NCI-H345 (cell line): ENCODE results near the gene CFAP54.
"Not testable (repeated sequence)": the region's sequence is repeated elsewhere in the genome, so short reads cannot be mapped to it uniquely, and the experiment has no call there.

ENCODE experiments used
- DNase-seq: peaks from one replicate; lab custom pipeline; 2025; lab: John Stamatoyannopoulos, UW

The CFAP54 gene, protein sequence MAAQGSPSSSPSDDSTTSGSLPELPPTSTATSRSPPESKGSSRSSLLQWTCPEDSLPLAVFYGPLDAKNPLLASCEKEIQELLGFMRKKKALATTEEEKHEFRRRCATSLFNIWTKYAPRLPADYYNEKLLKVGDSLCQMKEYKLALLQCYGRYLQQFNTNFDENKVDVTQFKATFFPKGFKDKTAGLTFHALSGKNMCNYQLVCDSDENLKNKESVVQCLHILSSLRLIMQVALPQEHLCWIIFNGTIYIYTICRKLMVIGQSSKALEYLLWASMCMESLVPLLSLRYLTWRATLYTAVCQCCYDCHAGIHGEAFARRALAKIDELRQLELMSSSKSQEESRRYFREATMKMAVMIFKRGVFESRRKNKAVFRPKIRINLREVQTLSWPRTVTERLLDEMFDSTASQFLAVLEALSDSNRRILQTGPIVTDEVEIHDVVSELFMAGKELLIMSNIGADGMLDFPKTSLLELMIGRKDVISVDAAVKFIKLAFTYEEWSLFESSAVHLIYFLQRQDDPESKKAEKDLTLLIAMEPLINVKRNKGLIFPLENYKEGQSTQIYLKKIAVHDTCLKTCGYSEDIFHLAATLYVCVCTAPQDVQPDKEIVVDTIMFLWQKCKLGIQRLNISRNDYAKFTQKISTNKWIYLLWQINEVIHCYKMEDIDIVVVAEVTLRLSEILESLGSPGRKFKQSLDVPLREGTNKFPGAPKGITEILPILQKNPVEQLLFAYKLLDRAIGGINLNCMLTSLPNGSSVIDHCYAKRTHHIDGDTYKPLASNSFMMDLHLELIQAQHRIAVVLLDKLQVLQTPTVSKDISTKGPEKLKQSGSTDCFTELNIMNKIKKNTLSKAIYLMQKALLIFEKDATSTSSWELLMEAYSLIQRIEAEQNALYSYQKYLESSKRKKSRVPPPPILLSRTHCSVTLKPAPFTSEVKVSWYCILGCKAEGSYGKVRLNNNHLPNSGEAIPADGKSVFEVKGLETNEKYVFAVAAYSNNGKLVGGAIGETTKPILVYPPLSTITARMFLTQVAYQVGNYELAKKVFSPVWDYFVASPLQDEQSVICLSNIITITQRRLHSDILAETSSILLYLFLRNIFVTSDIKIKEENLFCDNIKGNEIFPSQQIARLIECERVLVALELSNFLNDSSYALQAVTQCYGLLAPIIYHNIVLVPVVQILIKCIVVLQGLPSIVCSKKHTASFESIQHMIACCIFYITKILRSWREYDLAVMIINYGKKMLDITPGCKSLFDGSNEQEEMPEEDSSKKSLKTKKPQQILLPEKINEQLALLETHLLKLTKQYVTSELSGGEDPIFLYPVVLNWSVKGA (N-terminal part only)

DNA sequence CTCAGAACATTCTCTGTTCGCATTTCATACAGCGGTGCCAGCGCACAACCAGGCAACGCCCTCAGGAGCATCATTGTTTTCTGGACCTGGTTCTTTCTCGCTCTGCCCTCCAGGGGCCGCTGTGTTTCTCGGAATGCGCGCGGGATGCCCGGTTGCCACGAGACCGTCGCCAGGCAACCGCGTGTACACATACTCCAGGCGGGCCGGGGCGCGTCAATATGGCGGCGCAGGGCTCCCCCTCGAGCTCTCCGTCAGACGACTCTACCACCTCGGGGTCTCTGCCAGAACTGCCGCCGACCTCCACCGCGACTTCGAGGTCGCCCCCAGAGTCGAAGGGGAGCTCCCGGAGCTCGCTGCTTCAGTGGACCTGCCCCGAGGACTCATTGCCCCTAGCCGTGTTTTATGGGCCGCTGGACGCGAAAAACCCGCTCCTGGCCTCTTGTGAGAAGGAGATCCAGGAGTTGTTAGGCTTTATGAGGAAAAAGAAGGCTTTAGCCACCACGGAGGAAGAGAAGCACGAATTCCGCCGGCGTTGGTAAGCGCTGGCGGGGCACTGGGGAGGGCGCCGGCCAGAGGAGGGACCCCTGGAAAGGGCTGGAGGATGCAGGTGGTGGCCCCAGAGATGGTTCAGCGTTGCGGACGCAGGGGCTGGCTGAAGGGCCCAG, at the start of gene CFAP54:
TSS of gene CFAP54 (plus strand) at position 186 of the 665 bp plus-strand sequence. CDS start at position 219, 33 bp downstream.
- peak; percentile 98 for DNase-seq

DNA sequence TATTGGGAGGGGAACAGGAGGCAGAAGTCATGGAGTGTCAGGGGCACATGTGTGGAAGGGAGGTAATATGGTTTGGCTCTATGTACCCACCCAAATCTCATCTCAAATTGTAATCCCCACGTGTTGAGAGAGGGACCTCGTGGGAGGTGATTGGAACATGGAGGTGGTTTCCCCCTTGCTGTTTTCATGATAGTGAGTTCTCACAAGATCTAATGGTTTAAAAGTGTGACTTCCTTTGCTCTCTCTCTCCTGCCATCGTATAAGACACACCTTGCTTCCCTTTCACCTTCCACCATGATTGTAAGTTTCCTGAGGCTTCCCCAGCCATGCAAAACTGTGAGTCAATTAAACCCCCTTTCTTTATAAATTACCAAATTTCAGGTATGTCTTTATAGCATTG, 47.6 kb upstream of the CFAP54 start:
- DNase-seq: no peak

DNA sequence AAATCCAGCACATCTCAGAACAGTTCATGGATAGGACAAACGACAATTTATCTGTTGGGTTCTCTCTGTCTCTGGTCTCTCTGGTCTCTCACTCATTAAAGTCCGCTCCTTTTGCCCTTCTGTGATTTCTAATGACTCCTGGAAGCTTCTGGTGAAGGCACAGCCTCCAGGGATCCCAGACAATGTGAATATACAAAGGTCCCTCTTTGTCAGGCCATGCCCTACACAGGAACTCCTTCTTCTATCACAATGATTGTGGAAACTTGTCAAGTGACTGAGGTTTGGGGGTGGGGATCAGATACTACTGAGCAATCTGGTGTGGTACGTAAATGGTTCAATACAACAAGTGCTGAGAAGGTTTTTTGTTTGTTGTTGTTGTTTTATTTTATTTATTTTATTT, 46.5 kb upstream of the CFAP54 start:
- no peak for DNase-seq

DNA sequence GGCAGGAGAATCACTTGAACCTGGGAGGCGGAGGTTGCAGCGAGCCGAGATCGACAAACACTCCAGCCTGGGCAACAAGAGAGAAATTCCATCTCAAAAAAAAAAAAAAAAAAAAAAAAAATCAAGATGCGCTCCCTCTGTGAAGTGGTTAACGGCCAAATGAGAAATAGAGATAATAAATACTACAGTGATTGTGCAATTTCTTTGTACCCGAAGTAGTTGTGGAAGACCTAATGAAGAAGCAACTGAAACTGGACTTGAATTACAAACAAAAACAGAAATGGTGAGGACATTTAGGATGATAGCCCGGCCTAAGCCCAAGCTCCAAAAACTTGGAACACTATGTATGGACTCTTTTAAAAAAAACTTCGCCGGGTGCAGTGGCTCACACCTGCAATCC, 45.0 kb upstream of the CFAP54 start:
- DNase-seq: no peak

DNA sequence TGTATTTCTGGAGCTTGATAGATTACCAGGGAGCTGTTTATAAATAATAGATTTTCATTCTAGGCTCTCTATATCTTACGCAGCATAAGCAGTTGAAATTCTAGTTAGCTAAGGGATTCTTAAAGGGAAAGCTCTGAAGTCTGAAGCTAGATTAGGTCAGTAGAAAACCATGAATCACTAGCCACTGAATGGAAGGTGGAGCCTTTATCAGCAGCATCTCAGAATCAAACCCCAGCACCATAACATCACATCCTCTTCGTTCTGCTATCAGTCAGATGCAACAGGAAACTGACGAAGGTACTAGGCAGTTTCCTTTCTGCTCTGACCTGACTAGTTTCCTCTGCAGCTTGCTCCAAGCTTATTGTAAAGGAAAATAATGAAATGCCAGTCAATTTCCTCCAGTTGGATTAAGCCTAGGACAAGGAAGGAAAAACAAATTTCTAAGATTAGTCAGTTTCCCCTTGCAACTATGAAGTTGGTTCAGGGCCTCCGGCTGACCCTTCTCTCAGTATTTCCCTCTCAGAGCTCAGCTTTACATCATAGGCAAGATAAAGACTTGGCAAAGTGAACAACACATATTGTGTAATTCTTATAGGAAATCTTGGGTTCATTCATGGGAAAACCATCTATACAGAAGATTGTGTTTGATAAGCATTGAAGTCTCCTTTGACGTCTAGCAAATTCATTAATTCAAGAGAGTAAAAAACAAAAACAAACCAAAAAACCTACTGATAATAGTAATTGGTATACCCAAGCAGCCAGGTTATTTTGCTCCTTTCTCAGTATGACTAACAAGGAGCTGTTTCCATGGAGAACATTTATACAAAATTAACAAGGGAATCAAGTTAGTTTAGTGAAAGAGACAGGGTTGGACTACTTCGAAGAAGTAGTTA, 43.4 kb upstream of the CFAP54 start:
- DNase-seq: no peak

DNA sequence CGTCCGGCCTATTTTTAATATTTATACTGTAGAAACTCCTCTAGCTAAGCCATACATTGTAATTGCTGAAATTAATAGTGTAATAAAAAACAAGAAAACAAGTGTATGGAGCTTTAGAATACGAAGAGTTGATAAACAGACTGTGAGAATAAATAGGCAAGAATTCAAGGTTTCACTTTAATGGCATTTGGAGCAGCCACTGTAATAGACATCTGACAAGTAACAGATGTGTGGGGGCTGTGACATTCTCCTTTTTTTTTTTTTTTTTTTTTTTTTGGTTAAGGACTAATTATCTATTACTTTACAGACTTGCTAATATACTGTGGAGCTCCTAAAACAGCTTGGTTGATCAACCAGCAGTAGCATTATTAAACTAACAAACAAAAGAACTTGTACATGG, 42.1 kb upstream of the CFAP54 start:
- no peak for DNase-seq

DNA sequence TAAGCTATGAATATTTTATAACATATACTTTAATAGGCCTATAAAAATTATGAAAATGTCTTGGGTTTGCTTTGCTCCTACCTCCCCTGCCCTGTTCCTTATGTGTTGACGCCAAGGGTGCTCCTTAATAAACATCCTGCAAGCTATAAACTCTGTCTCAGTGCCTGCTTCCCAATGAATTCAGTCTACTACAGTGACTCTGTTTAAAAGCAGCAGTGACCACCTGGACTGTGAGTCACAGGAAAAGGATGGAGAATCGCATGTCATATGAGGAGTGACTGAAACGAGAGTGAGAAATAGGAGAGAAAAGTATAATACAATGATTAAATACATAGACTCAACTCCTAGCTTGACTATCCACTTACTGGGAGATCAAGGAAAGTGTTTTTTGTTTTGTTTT, 41.1 kb upstream of the CFAP54 start:
- no peak for DNase-seq

DNA sequence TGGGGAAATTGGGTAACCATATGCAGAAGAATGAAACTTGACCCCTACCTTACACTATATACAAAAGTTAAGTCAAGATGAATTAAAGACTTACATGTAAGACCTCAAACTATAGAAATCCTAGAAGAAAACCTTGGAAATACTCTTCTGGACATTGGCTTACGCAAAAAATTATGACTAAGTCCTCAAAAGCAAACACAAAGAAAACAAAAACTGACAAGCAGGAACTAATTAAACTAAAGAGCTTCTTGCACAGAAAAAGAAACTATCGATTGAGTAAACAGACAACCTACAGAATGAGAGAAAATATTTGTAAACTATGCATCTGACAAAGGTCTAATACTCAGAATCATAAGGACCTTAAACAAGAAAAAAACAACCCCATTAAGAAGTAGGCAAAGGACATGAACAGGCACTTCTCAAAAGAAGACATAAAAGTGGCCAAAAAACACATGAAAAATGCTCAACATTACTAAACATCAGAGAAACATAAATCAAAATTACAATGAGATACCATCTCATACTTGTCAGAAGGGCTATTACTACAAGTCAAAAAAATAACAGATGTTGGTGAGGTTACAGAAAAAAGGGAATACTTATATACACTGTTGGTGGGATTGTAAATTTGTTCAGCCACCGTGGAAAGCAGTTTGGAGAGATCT, 37.0 kb upstream of the CFAP54 start:
- no peak for DNase-seq

DNA sequence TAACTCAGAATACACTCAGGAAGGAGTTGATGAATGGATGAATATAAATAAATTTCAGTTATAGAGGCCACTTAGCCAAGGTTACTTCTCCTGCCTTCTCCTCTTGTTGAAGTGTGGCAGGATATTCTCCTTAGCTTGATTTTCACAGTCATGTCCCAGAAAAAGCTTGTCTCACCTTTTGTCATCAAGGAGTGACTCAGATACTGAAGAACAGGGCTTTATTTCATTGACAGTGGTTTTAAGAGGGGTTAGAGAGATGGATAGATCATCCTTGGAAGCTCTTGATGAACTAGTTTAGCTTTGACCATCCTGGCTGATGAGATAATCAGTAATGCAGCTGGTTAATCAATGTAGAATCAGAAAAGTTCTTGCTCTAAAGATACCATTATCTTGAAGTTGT, 35.0 kb upstream of the CFAP54 start:
- no peak for DNase-seq

DNA sequence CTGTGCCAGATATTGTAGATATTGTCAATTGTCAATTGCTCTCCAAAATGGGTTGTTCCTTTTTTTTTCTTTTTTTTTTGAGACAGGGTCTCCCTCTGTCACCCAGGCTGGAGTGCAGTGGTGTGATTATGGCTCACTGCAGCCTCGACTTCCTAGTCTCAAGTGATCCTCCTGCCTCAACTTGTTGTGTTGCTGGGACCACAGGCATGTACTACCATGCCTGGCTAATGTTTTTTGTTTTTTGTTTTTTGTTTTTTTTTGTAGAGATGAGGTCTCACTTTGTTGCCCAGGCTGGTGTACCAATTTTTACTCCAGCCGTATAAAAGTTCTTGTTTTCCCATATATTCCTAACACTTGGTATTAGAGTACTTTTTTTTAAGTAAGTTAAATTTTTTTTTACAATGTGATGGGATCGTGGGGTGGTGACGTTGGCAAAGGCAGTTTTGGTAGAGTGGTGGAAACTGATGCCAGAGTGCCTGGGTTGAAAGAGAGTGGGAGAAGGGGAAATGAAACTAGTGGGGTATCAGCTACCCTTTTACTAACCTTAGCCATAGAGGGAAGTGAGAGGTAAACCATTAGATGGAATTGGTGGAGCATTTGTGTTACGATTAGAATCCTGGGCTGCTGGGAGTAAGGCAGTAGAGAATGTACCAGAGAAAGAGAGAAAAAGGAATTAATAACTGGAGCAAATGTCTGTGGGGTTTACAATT, 33.0 kb upstream of the CFAP54 start:
- no peak for DNase-seq

DNA sequence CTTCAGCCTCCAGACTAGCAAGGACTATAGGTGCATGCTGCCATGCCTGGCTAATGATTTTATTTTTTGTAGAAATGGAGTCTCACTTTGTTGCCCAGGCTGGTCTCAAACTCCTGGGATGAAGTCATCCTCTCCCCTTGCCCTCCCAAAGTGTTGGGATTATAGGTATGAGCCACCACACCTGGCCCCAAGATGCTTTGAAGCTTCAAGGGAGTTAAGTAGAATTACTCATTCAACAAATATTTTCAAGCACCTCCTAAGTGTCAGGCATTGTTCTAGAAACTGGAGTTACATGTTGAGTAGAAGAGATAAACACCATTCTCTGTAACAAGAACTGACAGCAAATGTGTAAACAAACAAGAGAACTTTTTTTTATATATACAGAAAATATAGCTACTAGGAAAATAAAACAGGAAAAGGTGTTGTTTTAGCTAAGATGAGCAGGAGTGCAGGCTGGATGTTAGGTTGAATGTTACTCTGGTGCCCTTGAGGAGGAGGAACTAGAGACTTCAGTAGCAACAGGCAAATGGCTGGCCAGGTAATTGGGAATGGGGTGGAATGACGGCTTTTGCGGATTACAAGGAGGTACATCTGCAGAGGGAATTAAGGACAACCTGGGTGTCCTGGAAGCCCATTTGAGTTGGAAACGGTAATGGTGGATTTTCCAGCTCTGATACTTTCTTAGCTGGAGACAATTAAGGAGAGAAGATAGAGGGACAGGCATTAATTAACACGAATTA, 32.0 kb upstream of the CFAP54 start:
- DNase-seq: peak; percentile 31

DNA sequence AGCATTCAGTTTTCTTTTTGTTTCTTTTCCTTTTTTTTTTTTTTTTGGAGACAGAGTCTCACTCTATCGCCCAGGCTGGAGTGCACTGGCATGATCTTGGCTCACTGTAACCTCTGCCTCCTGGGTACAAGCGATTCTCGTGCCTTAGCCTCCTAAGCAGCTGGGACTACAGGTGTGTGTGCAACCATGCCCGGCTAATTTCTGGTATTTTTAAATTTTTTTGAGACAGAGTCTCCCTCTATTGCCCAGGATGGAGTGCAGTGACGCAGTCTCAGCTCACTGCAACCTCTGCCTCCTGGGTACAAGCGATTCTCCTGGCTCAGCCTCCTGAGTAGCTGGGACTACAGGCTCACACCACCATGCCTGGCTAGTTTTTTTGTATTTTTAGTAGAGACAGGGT, 30.1 kb upstream of the CFAP54 start:
- not testable (repeated sequence) for DNase-seq

DNA sequence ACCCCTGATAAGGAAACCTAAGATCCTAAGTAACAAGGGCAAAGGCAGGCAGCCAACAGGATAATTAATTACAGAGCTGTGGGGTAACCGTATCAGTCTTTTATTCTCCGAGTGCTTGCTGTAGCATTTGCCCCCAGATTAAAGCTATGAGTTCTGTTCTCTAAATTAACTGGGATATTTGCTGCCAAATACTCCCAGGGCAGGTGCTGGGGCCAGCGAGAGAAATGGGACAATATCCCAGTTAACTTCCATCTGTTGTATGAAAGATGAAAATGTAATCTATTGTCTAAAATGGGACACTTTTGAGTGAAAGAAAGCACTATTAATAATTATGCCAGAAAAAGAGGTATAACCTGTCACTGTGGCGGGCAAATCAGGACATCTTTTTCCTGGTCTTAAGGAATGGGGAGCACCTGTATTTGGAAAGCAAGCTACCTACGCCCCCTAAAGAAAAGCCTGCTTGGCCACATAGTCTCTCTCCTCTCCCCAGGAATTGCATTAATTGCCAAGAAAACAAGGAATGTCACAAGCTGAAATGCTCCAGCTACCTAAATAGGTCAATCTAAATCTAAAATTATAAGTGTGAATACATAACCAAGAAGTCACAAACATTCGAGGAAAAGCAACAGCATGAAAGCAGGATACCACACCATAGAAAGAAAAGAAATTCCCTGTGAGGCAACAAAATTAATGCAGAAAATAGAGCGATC, 26.7 kb upstream of the CFAP54 start:
- DNase-seq: no peak

DNA sequence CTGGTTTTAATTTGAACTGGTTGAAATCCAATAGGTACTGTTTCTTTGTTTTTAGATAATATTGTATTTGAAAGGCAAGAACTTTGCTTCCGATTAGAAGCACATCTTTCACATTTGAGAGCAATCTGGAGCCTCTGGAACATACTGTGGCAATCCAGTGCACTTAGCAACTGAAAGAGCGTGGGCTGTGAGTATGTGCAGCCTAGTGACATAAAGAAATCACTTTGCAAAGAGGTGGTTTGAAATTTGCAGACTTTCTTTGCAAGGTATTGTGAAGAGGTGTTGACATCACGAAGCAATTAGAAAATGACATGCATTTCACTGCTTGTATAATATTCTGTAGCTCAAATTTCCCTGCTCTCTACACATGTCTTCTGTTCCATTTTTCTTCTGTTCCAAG, 23.5 kb upstream of the CFAP54 start:
- DNase-seq: no peak

DNA sequence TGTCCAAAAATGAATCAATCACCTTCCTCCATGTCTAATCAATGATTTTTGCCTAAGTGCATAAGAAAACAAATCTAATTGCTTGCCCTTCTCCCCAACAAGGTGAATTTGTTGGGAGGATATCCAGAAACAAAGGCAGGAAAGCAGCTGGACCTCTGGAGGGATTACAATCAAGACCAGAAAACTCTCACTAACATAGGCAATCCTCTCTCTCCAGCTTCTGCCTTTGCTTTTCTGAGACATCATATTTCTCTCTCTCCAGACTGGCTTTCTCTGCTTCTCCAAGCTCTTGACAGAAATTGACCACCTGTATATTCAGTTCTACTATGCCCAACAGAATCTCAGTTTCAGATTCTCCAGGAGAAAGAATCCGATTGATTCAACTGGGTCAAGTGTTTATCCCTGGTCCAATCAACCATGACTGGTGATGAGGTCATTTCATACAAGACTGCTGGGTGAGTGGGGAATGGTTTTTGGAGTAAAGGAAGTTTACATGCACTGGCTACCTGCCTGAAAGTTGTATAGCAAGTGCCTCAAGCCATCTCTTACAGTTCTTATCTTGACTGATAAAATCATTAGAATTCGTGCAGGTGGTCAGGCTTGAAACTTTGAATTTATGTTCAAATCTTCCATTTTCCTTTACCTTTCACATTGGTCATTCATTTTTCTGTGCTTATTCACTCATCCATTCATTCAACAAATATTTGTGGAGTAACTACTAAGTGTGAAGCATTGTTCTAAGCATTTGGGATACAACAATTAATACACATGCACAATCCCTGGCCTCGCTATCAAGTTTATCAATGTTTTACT, 22.2 kb upstream of the CFAP54 start:
- DNase-seq: peak; percentile 38

DNA sequence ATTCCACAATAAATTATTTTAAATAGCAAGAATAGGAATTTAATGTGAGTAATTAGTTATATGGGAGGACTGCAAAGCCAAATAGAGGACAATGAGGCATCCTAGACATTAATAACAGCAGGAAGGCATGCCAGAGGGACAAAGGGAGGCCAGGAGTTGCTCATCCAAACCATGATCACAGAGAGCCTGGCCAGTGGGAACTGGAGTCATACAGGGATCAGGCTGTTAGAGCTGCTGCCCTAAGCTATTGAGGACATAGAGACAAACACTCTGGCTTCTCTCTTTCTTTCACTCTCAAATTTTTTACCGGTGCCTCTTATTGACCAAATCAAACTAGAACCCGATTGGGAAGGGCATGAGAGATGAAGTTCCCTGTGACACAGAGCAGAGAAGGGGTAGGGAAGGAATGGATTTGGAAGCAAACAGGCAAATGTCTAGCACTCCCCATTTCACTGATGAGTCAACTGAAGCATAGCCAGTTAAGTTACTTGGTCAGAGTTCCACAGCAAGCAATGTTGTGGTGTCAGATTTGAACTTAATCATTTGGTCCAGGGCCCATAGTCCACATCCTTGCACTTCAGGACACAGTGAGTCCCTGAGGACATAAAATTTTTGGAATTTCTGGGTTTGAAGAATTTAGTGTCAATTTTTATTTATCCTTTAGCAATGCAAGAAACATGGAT, 17.9 kb upstream of the CFAP54 start:
- no peak for DNase-seq

DNA sequence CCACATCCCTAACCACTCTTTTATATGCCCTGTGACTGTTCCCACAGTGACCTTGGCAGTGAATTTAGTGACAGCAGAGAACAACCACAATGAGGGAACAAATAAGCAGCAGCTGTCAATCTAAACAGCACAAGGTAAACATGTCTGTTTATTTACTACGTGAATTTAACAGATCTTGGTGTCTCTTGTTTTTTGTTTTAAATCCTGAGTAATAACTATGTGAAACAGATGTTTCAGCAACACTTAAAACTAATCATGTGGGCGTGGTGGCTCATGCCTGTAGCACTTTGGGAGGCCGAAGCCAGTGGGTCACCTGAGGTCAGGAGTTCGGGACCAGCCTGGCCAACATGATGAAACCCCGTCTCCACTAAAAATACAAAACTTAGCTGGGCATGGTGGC, 17.0 kb upstream of the CFAP54 start:
- no peak for DNase-seq
